Tibial nerve (tissue), 4 donors: Measurements from ENCODE around the gene RASL10B. TPM values are rescaled to one million over a fixed set of nuclear protein-coding genes. Genes with fewer than 3 reads are reported as not detected.

Source experiments
- DNase-seq, 2 donors: peaks; one replicate each; pipeline ENCODE4 v3.0.0-alpha.2; 2019; ENCODE audit warnings: low spot score in 2 of 2
- H3K27ac ChIP-seq, 4 donors: fragments of 200-600 bp; sonication (generic) in 3 of 4; one replicate each; pipeline ENCODE4 v1.5.1; 2017 to 2019; ENCODE audit warnings: mild to moderate bottlenecking in 1 of 4
- H3K27me3 ChIP-seq, 2 donors: fragments of 200-600 bp; sonication (generic) in 1 of 2; one replicate each; pipeline versions ENCODE4 v1.5.1 to v1.6.0; 2017 to 2019
- H3K36me3 ChIP-seq, 3 donors: fragments of 200-600 bp; sonication (generic); one replicate each; pipeline ENCODE4 v1.5.1; 2018 to 2019
- H3K4me1 ChIP-seq, 4 donors: fragments of 200-600 bp; sonication (generic) in 3 of 4; one replicate each; pipeline ENCODE4 v1.5.1; 2017 to 2019
- H3K4me3 ChIP-seq, 4 donors: fragments of 200-600 bp; sonication (generic) in 3 of 4; one replicate each; pipeline ENCODE4 v1.5.1; 2017 to 2019; ENCODE audit warnings: mild to moderate bottlenecking in 1 of 4, moderate library complexity in 1 of 4
- H3K9me3 ChIP-seq, 4 donors: fragments of 200-600 bp; sonication (generic) in 3 of 4; one replicate each; pipeline ENCODE4 v1.5.1; 2017 to 2019
- EP300 ChIP-seq, 2 donors: sonication (generic); formaldehyde crosslinking; IDR thresholded peaks; one replicate each; pipeline ENCODE4 v1.6.1; 2017; ENCODE audit warnings: antibody characterized with exemption in 2 of 2, mild to moderate bottlenecking in 1 of 2
- POLR2A ChIP-seq, 2 donors: fragments of 450-650 bp; IDR thresholded peaks; one replicate each; pipeline ENCODE4 v1.6.1; 2017; ENCODE audit warnings: antibody characterized with exemption in 2 of 2, mild to moderate bottlenecking in 2 of 2, moderate library complexity in 2 of 2
- WGBS, 2 donors: methylation state at CpG; one replicate each; pipeline ENCODE4 v1.1.5; 2018; 5-methylcytosine and 5-hydroxymethylcytosine counted together
- total RNA-seq, 4 donors: library from RNA; depleted of rRNA; stranded (reverse); fragments of >200 nt; gene quantifications; one replicate each; pipeline ENCODE4 v1.1.0, GENCODE V29; 2016
- TF ChIP-seq, protein P1 (sequence below), 5 experiments: fragments of 200-600 bp in 3 of 5; fragments of 450-650 bp in 2 of 5; sonication (generic) in 3 of 5; IDR thresholded peaks; one replicate each; pipeline ENCODE4 v1.5.1; 2016 to 2019; ENCODE audit warnings: antibody characterized with exemption in 5 of 5, mild to moderate bottlenecking in 3 of 5, moderate library complexity in 2 of 5

RASL10B gene
- total RNA-seq, 4 donors from 2014 or later, result 8.4 to 25.3 (median 21.9) TPM

DNA sequence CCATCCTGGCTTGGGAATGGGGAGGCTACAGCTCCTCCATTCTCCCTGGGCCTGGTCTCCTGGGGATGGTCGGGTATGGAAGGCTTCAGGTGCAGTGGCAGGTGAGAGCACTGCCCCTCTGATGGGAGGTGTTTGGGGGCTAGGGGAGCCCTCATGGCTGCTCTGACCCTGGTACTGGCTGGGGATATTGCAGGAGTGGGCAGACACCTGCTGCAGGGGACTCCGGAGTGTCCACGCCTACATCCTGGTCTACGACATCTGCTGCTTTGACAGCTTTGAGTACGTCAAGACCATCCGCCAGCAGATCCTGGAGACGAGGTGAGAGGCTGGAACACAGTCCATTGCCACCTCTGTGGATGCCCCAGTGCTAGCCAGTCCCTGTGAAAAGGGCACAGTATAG lies 8.8 kb downstream of the RASL10B start:
- TF ChIP-seq EP300 (IDR thresholded peaks at IDR 0.05) (no peak), POLR2A (IDR thresholded peaks at IDR 0.05) (no peak)
- TF ChIP-seq, protein P1, sequence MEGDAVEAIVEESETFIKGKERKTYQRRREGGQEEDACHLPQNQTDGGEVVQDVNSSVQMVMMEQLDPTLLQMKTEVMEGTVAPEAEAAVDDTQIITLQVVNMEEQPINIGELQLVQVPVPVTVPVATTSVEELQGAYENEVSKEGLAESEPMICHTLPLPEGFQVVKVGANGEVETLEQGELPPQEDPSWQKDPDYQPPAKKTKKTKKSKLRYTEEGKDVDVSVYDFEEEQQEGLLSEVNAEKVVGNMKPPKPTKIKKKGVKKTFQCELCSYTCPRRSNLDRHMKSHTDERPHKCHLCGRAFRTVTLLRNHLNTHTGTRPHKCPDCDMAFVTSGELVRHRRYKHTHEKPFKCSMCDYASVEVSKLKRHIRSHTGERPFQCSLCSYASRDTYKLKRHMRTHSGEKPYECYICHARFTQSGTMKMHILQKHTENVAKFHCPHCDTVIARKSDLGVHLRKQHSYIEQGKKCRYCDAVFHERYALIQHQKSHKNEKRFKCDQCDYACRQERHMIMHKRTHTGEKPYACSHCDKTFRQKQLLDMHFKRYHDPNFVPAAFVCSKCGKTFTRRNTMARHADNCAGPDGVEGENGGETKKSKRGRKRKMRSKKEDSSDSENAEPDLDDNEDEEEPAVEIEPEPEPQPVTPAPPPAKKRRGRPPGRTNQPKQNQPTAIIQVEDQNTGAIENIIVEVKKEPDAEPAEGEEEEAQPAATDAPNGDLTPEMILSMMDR (IDR thresholded peaks at IDR 0.05), result no peak
- no peak overlapping the region for H3K27ac ChIP-seq
- peaks cover 0 to 11% (median 3%) of the 10 kb centered on the region in 4 donors for H3K4me1 ChIP-seq
- no peak overlapping the region for H3K4me3 ChIP-seq
- H3K9me3 ChIP-seq, result no peaks in the 10 kb centered on the region
- peaks cover 0 to 52% of the 10 kb centered on the region in 2 donors for H3K27me3 ChIP-seq
- H3K36me3 ChIP-seq, result no peaks in the 10 kb centered on the region
- DNase-seq, result no peak
- WGBS, 2 donors, result 86 to 96% methylated on average over 5 to 7 of the region's 7 CpGs

DNA sequence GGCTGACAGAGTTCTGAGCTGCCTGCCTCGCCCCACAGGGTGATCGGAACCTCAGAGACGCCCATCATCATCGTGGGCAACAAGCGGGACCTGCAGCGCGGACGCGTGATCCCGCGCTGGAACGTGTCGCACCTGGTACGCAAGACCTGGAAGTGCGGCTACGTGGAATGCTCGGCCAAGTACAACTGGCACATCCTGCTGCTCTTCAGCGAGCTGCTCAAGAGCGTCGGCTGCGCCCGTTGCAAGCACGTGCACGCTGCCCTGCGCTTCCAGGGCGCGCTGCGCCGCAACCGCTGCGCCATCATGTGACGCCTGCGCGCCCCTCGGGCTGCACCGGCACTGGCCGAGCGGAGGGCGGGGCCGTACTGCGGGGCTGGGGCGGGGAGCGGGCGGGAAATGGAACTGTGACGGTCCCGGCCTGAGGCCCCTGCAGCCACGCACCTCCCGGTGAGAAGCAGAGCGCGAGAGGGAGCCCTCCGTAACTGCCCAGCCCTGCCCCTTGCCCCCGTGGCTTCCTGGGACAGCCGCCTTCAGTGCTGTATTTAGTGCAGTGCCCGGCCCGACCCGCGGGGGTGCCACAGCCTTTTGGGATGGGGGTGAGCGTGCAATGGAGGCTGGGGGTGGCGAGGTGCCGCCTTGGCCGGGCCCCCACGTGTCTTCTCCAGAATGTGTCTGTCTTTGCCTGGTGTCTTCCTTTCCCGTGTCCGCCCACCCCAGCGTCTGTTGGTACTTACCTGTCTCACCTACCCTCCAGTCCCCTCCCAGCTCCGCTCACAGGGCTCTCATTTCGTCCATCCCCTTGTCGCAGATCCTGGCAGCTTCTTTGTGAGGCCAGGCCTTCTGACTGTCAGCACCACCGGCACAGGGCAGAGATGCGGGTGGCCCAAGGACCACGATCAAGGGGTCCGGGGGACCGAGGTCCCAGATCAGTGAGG lies 9.8 kb downstream of the RASL10B start:
- Histone ChIP-seq H3K27me3 (peaks cover 0 to 55% of the 10 kb centered on the region in 2 donors), H3K4me1 (peaks cover 0 to 11% (median 3%) of the 10 kb centered on the region in 4 donors), H3K36me3 (no peaks in the 10 kb centered on the region), H3K9me3 (no peaks in the 10 kb centered on the region), H3K27ac (no peak overlapping the region), H3K4me3 (peak overlapping the region in 1 of 4 donors; percentile 1)
- 27 to 37% methylated on average over 32 to 38 of the region's 73 CpGs for WGBS, 2 donors
- DNase-seq, result no peak
- TF ChIP-seq EP300 (IDR thresholded peaks at IDR 0.05) (no peak), POLR2A (IDR thresholded peaks at IDR 0.05) (no peak)
- TF ChIP-seq, protein P1 (IDR thresholded peaks at IDR 0.05), result no peak

DNA sequence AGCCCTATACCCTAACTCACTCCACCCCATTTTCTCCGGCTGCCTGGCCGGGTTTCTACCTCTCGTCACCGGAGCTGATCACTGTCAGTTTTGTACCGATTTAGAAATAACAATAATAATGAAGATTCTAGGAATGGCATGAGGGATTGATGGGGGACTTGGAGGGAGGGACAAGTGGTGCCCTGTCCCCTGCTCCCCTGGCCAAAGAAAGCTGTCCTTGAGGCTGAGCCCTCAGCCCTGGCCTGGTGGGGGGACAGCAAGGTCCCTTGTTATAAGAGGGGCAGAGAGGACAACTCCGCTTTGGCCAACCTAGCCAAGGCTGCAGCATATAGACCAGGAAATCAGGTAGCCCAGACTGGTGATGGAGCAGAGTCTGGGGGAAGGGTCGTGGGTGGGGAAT lies 11.1 kb downstream of the RASL10B start:
- H3K4me1 ChIP-seq, result peaks cover 0 to 15% (median 3%) of the 10 kb centered on the region in 4 donors
- peaks cover 0 to 61% of the 10 kb centered on the region in 2 donors for H3K27me3 ChIP-seq
- no peak overlapping the region for H3K27ac ChIP-seq
- H3K9me3 ChIP-seq, result no peaks in the 10 kb centered on the region
- DNase-seq, result no peak
- no peak for TF ChIP-seq POLR2A (IDR thresholded peaks at IDR 0.05)
- TF ChIP-seq EP300 (IDR thresholded peaks at IDR 0.05), result no peak
- H3K36me3 ChIP-seq, result no peaks in the 10 kb centered on the region
- 76 to 79% methylated on average over 7 of the region's 7 CpGs for WGBS, 2 donors
- no peak overlapping the region for H3K4me3 ChIP-seq

DNA sequence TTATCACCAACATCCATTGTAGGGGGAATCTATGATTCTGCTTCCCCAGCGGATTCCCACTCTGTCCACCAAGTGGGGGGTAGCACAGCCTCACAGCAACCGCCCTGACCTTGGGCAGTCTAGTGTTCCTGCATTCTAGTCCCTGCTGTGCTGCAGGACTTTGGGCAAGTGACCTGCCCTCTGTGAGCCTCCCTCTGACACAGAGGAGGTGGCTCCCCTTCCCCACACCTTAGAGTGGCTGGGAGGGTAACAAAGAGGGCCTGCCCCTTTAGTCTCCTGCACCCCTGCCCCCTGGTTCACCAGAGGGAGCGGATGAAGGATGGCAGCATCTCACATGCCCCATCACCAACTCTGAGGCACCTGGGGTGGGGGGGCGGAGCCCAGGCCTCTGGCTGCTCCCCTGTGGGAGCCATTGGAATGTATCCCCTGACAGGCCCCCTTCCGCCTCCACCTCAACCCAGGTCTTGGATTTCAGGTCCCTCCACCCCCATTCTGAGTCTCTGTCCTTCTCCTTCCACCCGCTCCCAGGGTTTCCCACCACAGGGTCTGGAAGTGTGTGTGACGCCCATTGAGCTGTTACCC lies 11.5 kb downstream of the RASL10B start:
- TF ChIP-seq, protein P1 (IDR thresholded peaks at IDR 0.05), result no peak
- TF ChIP-seq EP300 (IDR thresholded peaks at IDR 0.05) (no peak), POLR2A (IDR thresholded peaks at IDR 0.05) (no peak)
- peaks cover 0 to 20% (median 3%) of the 10 kb centered on the region in 4 donors for H3K4me1 ChIP-seq
- no peak overlapping the region for H3K4me3 ChIP-seq
- no peaks in the 10 kb centered on the region for H3K9me3 ChIP-seq
- H3K27me3 ChIP-seq, result peaks cover 0 to 66% of the 10 kb centered on the region in 2 donors
- no peaks in the 10 kb centered on the region for H3K36me3 ChIP-seq
- 71 to 73% methylated on average over 6 to 7 of the region's 7 CpGs for WGBS, 2 donors
- H3K27ac ChIP-seq, result no peak overlapping the region
- DNase-seq, result no peak

DNA sequence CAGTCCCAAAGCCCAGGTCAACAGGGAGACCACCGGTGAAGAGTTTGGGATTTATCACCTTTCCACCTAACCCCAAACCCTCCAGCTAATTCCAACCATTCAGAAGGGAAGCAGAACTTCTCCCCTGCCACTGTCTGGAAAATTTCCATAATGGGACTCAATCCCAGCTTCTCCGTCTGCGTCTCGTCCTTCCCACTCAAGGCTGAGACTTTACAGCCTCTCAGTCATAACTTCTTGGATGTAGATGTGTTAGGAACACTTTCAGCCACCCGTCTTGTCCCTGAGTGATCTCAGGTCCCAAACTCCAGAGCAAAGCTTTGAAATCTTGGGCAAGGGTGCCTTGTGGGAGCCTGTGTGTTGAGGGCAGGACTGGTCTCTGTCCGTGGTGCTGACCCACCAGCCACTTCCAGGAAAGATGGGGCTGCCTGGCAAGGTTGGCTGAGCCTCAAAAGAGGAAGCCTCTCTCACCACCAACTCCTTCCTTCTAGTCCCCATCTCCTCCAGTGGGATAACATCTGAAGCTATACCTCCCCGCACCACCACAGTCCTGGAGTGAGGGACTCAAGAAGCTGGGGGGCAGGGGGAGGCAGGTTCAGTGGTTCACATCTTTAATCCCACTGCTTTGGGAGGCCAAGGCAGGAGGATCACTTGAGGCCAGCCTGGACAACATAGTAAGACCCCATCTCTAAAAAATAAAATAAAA lies 12.3 kb downstream of the RASL10B start:
- H3K4me3 ChIP-seq, result no peak overlapping the region
- WGBS, 2 donors, result 34 to 35% methylated on average over 7 of the region's 7 CpGs
- TF ChIP-seq POLR2A (IDR thresholded peaks at IDR 0.05), result no peak
- TF ChIP-seq, protein P1 (IDR thresholded peaks at IDR 0.05), result no peak
- TF ChIP-seq EP300 (IDR thresholded peaks at IDR 0.05), result no peak
- peaks cover 0 to 22% (median 3%) of the 10 kb centered on the region in 4 donors for H3K4me1 ChIP-seq
- peaks cover 0 to 74% of the 10 kb centered on the region in 2 donors for H3K27me3 ChIP-seq
- H3K9me3 ChIP-seq, result no peaks in the 10 kb centered on the region
- no peaks in the 10 kb centered on the region for H3K36me3 ChIP-seq
- DNase-seq, result no peak
- H3K27ac ChIP-seq, result no peak overlapping the region
